ENCODE results near the gene SLC27A3. TPM values are rescaled to one million over a fixed set of nuclear protein-coding genes. Genes with fewer than 3 reads are reported as not detected.
"Not testable (repeated sequence)": the region's sequence is repeated elsewhere in the genome, so short reads cannot be mapped to it uniquely, and the experiment has no call there.

Gene SLC27A3
- total RNA-seq, 4 donors from 2014 or later: 12.3 to 124 (median 22.0) TPM

DNA sequence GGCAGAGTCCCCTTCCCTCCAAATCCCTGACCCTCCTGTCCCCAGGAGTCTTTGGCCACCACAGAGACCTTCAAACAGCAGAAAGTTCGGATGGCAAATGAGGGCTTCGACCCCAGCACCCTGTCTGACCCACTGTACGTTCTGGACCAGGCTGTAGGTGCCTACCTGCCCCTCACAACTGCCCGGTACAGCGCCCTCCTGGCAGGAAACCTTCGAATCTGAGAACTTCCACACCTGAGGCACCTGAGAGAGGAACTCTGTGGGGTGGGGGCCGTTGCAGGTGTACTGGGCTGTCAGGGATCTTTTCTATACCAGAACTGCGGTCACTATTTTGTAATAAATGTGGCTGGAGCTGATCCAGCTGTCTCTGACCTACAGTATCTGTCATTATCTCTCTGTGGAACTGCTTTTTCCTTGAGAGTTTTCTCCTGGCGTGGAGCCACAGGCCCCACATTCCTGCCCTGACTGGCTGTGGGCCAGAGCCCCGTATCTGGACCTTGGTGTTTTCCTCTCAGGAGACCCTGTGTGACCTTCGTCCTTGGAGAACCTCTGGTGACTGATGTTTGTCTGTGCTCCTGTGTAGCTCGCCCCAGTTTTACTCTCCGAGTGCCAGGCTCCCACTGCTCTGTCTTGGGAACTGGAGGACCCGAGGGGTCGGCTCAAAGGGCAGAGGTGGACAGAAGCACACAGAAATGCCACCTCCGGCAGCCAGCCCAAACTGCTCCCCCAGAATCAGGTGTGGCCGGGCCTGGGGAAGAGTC is 4.8 kb downstream of the SLC27A3 start:
- Histone ChIP-seq H3K36me3 (no peaks in the 10 kb centered on the region), H3K27me3 (no peaks in the 10 kb centered on the region), H3K27ac (no peak overlapping the region), H3K9me3 (no peaks in the 10 kb centered on the region), H3K4me1 (peaks cover 3 to 21% (median 7%) of the 10 kb centered on the region in 4 donors), H3K4me3 (no peak overlapping the region)
- TF ChIP-seq, protein P1, sequence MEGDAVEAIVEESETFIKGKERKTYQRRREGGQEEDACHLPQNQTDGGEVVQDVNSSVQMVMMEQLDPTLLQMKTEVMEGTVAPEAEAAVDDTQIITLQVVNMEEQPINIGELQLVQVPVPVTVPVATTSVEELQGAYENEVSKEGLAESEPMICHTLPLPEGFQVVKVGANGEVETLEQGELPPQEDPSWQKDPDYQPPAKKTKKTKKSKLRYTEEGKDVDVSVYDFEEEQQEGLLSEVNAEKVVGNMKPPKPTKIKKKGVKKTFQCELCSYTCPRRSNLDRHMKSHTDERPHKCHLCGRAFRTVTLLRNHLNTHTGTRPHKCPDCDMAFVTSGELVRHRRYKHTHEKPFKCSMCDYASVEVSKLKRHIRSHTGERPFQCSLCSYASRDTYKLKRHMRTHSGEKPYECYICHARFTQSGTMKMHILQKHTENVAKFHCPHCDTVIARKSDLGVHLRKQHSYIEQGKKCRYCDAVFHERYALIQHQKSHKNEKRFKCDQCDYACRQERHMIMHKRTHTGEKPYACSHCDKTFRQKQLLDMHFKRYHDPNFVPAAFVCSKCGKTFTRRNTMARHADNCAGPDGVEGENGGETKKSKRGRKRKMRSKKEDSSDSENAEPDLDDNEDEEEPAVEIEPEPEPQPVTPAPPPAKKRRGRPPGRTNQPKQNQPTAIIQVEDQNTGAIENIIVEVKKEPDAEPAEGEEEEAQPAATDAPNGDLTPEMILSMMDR (IDR thresholded peaks at IDR 0.05): no peak
- no peak for TF ChIP-seq POLR2A (IDR thresholded peaks at IDR 0.05)
- no peak for DNase-seq

DNA sequence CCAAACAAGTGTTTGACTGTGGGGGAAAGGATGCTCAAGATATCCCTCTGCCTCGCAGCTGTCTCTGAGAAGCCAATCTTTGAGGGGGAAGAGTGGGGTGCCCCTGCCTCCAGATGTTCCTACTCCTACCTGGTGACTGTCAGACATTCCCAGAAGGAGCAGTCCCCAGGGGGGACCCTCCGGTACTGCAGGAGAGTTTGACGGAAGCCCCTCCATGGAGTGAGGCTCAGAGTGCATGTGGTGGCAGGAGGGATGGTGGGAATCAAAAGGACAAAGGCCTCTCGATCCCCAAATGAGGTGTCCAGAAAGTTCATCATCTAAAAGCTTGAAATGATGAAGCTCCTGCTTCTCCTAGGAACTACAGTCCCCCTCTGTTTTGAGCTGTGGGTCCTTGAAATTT is 5.3 kb downstream of the SLC27A3 start:
- TF ChIP-seq, protein P1 (IDR thresholded peaks at IDR 0.05): no peak
- TF ChIP-seq POLR2A (IDR thresholded peaks at IDR 0.05): no peak
- Histone ChIP-seq H3K36me3 (no peaks in the 10 kb centered on the region), H3K27ac (no peak overlapping the region), H3K27me3 (no peaks in the 10 kb centered on the region), H3K4me3 (no peak overlapping the region), H3K9me3 (no peaks in the 10 kb centered on the region), H3K4me1 (peaks cover 3 to 19% (median 5%) of the 10 kb centered on the region in 4 donors)
- DNase-seq: no peak

DNA sequence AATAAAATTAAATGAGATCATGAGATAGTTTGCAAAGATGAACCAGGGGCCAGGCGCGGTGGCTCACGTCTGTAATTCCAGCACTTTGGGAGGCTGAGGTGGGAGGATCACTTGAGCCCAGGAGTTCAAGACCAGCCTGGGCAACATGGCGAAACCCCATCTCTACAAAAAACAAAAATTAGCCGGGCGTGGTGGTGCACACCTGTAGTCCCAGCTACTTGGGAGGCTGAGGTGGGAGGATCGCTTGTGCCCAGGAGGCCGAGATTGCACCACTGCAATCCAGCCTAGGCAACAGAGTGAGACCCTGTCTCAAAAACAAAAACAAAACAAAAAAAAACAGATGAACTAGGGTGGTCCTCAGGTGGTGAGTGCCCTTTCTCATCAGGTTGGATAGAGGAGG is 7.4 kb downstream of the SLC27A3 start:
- peak overlapping the region in 2 of 4 donors; percentile 52 to 67 for H3K4me3 ChIP-seq

DNA sequence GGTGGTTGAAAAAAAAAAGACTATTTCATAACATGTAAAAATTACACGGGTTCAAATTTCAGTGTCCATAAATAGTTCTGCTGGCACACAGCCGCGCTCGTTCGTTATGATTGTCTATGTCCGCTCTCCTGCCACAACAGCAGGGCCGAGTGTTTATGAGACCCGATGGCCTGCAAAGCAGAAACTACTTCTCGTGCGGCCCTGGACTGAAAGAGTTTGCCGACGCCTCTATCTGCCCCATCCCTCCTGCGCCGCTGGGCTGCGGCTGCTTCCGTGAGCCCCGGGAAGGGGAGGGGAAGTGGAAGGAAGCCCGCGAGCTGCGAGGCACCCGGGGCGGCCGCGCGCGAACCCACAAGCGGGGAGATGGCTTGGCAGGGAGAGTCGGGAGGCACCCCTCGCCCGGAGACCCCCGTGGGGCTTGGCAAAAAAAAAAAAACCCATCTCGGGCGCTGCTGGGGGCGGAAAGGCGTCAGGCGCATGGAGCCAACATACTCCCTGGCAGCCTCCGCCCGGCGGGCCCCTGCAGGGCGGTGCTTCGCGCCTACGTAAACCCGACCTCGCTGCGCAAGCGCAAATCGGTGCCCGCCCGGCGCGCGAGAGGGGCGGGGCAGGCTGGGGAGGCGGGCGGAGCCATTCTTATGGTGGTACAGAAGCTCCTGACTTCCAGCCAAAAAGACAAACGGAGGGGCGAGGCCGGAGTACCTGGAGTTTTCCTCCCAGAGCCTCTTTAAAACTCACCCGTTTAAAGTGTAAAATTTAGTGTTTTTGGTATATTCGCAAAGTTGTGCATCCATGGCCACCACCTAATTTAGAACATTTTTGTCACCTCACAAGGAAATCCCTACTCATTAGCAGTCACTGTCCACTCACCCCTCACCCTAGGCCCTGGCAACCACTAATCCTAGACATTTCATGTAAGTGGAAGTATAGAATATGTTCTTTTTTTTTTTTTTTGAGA is 8.3 kb downstream of the SLC27A3 start:
- DNase-seq: peak; percentile 88 to 96 (median 95)
- peak; percentile 94 for TF ChIP-seq POLR2A (IDR thresholded peaks at IDR 0.05)
- TF ChIP-seq, protein P1 (IDR thresholded peaks at IDR 0.05): peak in 4 of 6 experiments; percentile 9 to 40 (median 38)
- H3K36me3 ChIP-seq: no peaks in the 10 kb centered on the region

More for the DNA sequence above, 7.4 kb downstream of the SLC27A3 start:
- not testable (repeated sequence) for H3K36me3 ChIP-seq, H3K4me1 ChIP-seq, DNase-seq, H3K27me3 ChIP-seq, H3K9me3 ChIP-seq
- H3K27ac ChIP-seq: peak overlapping the region; percentile 90 to 97 (median 92)

DNA sequence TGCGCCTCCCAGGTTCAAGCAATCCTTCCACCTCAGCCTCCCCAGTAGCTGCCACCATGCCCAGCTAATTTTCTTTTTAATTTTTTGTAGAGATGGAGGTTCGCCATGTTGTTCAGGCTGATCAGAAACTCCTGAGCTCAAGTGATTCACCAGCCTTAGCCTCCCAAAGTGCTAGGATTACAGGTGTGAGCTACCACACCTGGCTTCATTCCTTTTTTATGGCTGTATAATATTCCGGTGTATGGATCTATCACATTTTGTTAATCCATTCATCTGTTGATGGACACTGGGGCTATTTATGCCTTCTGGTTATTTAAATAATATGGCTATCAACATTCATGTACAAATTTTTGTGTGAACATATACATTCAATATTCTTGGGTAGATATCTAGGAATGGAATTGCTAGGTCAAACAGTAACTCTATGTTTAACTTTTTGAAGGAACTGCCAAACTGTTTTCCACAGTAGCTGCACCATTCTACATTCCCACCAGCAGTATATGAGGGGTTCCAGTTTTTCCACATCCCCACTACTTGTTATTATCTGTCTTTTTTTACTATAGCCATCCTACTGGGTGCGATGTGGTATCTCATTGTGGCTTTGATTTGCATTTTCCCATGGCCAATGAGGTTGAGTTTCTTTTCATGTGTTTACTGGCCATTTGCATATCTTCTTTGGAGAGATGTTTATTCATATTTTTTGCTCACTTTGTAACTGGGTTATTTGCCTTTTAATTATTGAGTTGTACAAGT is 11.0 kb downstream of the SLC27A3 start:
- Histone ChIP-seq H3K4me3 (no peak overlapping the region), H3K9me3 (no peaks in the 10 kb centered on the region), H3K27me3 (no peaks in the 10 kb centered on the region), H3K36me3 (no peaks in the 10 kb centered on the region), H3K27ac (no peak overlapping the region), H3K4me1 (peaks cover 0 to 17% (median 2%) of the 10 kb centered on the region in 4 donors)
- DNase-seq: no peak
- TF ChIP-seq POLR2A (IDR thresholded peaks at IDR 0.05): no peak
- TF ChIP-seq, protein P1 (IDR thresholded peaks at IDR 0.05): no peak

More for the DNA sequence above, 8.3 kb downstream of the SLC27A3 start:
- Histone ChIP-seq H3K4me3 (peak overlapping the region; percentile 52 to 69 (median 66)), H3K9me3 (no peaks in the 10 kb centered on the region), H3K4me1 (peaks cover 0 to 6% (median 0%) of the 10 kb centered on the region in 4 donors), H3K27ac (peak overlapping the region; percentile 90 to 97 (median 92)), H3K27me3 (no peaks in the 10 kb centered on the region)

Measured in Peyer's patch (tissue), 4 donors.